ENCODE data around the gene RAD51C. TPM values are rescaled to one million over a fixed set of nuclear protein-coding genes. Genes with fewer than 3 reads are reported as not detected.

Gene RAD51C
- total RNA-seq, 1 donor from 2014 or later = 67.6 TPM

DNA sequence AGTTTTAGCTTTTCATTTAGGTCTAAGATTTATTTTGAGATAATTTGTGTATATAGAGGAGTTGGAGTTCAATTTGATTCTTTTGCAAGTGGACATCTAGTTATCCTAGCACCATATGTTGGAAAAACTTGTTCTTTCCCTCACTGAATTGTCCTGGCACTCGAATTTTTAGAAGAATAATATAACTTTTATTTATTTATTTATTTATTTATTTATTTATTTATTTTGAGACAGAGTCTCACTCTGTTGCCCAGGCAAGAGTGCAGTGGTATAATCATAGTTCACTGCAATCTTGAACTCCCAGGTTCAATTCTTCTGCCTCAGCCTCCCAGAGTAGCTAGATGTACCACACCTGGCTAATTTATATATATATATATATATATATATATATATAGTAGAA, 92.7 kb downstream of the RAD51C start:
- H3K27me3 ChIP-seq = no peaks in the 10 kb centered on the region
- no peak for DNase-seq (ENCODE audit: low spot score)
- H3K79me2 ChIP-seq (ENCODE audit: low read depth) = no peaks in the 10 kb centered on the region
- no peaks in the 10 kb centered on the region for H3K4me1 Mint-ChIP-seq
- no peaks in the 10 kb centered on the region for H4K20me1 ChIP-seq (ENCODE audit: low read depth)
- H3K4me3 ChIP-seq = no peak overlapping the region
- no peaks in the 10 kb centered on the region for H3K9me3 Mint-ChIP-seq
- no peak overlapping the region for H3K27ac Mint-ChIP-seq
- TF ChIP-seq EZH2phosphoT487 (IDR thresholded peaks at IDR 0.05) = no peak
- TF ChIP-seq, protein P1, sequence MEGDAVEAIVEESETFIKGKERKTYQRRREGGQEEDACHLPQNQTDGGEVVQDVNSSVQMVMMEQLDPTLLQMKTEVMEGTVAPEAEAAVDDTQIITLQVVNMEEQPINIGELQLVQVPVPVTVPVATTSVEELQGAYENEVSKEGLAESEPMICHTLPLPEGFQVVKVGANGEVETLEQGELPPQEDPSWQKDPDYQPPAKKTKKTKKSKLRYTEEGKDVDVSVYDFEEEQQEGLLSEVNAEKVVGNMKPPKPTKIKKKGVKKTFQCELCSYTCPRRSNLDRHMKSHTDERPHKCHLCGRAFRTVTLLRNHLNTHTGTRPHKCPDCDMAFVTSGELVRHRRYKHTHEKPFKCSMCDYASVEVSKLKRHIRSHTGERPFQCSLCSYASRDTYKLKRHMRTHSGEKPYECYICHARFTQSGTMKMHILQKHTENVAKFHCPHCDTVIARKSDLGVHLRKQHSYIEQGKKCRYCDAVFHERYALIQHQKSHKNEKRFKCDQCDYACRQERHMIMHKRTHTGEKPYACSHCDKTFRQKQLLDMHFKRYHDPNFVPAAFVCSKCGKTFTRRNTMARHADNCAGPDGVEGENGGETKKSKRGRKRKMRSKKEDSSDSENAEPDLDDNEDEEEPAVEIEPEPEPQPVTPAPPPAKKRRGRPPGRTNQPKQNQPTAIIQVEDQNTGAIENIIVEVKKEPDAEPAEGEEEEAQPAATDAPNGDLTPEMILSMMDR (IDR thresholded peaks at IDR 0.05) = no peak
- no peak for TF ChIP-seq EZH2 (IDR thresholded peaks at IDR 0.05)
- no peaks in the 10 kb centered on the region for H3K9me3 ChIP-seq (ENCODE audit: low read depth)
- H3K9ac ChIP-seq = no peak overlapping the region
- H3K4me2 ChIP-seq = no peak overlapping the region
- H3K27ac ChIP-seq = no peak overlapping the region
- H3K4me3 Mint-ChIP-seq = no peak overlapping the region
- no peaks in the 10 kb centered on the region for H3F3A ChIP-seq (ENCODE audit: low read depth)
- H3K4me1 ChIP-seq = no peaks in the 10 kb centered on the region
- H3K27me3 Mint-ChIP-seq (ENCODE audit: insufficient read depth, low read depth) = no peaks in the 10 kb centered on the region
- H2AFZ ChIP-seq (replicated peaks) = no peak overlapping the region
- H3K36me3 Mint-ChIP-seq = peaks cover 2% of the 10 kb centered on the region
- H3K36me3 ChIP-seq = no peaks in the 10 kb centered on the region

Small RNA genes lying within 50 kb of the gene (small RNA-seq; reads per million reads assigned to genes)
- not detected for gene AC011195.1
- gene AC025521.1 = not detected
- not detected for gene RF00017
- not detected for gene RNU1-108P
- gene RNU1-52P = not detected
- gene RNU1-85P = 0.98 reads per million, percentile 77 among the genes with 10 or more reads in this experiment

Other genes starting within 250 kb of the RAD51C start
- 0.03 TPM in 1 of 2 replicates, not detected in the other for gene HSF5, start 204.2 kb upstream of the RAD51C start, total RNA-seq (ENCODE audit: low replicate concordance)
- 34.0 and 39.8 TPM in 2 replicates for gene MTMR4, start 178.0 kb upstream of the RAD51C start, total RNA-seq (ENCODE audit: low replicate concordance)
- gene TEX14, start 557 bp upstream of the RAD51C start, total RNA-seq (ENCODE audit: low replicate concordance) = 0.09 and 1.4 TPM in 2 replicates
- gene PPM1E, start 63.3 kb downstream of the RAD51C start, total RNA-seq (ENCODE audit: low replicate concordance) = 13.2 and 18.8 TPM in 2 replicates

Measured in neural progenitor cell (in vitro differentiated cells).